GM12878 (cell line): Measurements from ENCODE around the gene COL19A1. TPM values are rescaled to one million over a fixed set of nuclear protein-coding genes. Genes with fewer than 3 reads are reported as not detected.

Experiments used
- CHD2 ChIP-seq: IDR thresholded peaks from 2 replicates; pipeline ENCODE4 v1.6.1; 2011; ENCODE audit warnings: low read depth, low read length, improper control_type of control experiment, borderline replicate concordance
- KAT2A ChIP-seq: conservative IDR thresholded peaks from 2 replicates; pipeline ENCODE4 v1.6.1; 2011; ENCODE audit warnings: low read depth, low read length; ENCODE audit not compliant: control insufficient read depth
- MEF2B ChIP-seq: fragments of 450-650 bp; IDR thresholded peaks from 2 replicates; pipeline ENCODE4 v1.6.1; 2018; ENCODE audit warnings: mild to moderate bottlenecking, moderate library complexity; ENCODE audit not compliant: partially characterized antibody, poor library complexity, severe bottlenecking
- SPI1 ChIP-seq: IDR thresholded peaks from 2 replicates; pipeline ENCODE4 v1.6.1; 2011; ENCODE audit warnings: low read depth, mild to moderate bottlenecking, low read length, moderate library complexity, borderline replicate concordance; ENCODE audit not compliant: insufficient read depth
- ZNF592 ChIP-seq: fragments of 450-650 bp; IDR thresholded peaks from 2 replicates; pipeline ENCODE4 v1.6.1; 2017; ENCODE audit warnings: mild to moderate bottlenecking, moderate library complexity
- ZSCAN29 ChIP-seq: fragments of 450-650 bp; IDR thresholded peaks from 2 replicates; pipeline ENCODE4 v1.6.1; 2017; ENCODE audit warnings: mild to moderate bottlenecking, moderate library complexity
- polyA plus RNA-seq, 11 experiments: library from polyadenylated mRNA; depleted of rRNA in 4 of 11; unstranded in 6 of 11; stranded (reverse) in 5 of 11; fragments of >200 nt; fragmentation: Nextera tagmentation in 4 of 11; fragmentation: Illumina TruSeq in 1 of 11; extraction: Ambion mirVana in 4 of 11; extraction: Trizol in 1 of 11; gene quantifications; 1 replicate in 1 of 11; 2 replicates in 10 of 11; pipeline versions ENCODE4 v1.2.1 to v1.2.3, GENCODE V29; 2011 to 2016; ENCODE audit warnings: inconsistent platforms in 2 of 11, missing spikeins in 2 of 11, low read depth in 1 of 11
- total RNA-seq, 4 experiments: library from RNA; depleted of rRNA in 3 of 4; stranded (reverse); fragments of >200 nt in 3 of 4; fragmentation: Illumina TruSeq in 1 of 4; extraction: Trizol in 1 of 4; gene quantifications; 2 replicates each; pipeline versions ENCODE4 v1.2.1 to v1.2.3, GENCODE V29; 2013 to 2021
- TF ChIP-seq, protein P1 (sequence below): fragments of 150-350 bp; IDR thresholded peaks from 2 replicates; pipeline ENCODE4 v1.6.1; 2016; ENCODE audit warnings: low read depth, low read length

Gene COL19A1
- total and polyA plus RNA-seq, 10 of the 15 experiments (the other 5 are each of a cell fraction or from before 2014, with no cell fraction given), result 1.1 to 13.5 (median 4.1) TPM

DNA sequence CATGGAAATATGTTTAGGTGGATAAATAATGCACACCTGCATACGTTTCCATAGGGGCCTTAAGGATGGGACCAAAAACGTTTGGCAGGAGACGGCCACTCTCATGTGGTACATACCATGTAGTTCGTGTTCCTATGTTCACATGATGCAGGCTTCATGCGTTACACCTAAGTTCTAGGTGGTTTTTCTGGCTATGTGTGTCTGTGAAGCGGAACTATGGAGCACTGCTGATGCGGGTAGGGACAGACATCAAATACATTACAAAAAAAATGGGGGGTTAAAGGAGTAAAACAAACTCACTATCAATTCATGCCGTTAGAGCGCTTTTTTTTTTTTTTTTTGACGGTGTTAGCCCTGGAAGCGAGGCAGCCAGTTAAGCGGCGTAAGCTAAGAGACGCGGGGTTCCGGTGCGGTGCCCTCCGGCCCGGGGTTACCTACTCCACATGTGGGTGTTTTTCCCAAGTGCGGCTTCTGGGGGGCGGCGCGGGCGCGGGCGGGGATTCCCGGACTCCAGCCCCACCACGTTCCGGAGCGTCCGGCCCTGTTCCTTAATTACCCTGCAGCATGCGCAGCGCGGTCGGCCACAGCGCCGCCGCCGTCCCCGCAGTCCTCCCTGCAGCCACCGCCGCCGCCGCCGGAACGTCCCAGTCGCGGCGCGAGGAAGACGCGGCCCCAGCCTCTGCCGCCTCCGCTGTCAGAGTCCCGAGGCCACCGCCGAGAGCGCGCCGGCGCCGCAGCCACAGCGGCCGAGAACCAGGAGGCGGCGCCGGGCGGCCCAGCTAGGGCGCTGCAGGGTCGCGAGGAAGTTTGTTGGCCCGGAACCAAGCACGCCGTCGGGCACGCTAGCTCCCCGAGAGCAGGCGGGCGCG lies 648 bp downstream of the COL19A1 start (continued):
- TF ChIP-seq ZNF592 (no peak), ZSCAN29 (peak; percentile 54; the same call in 1 of the 2 replicates), CHD2 (0 out of 2 replicates have a peak, but pooled peaks have one; percentile 14), MEF2B (no peak), KAT2A (no peak), SPI1 (no peak)
- TF ChIP-seq, protein P1, sequence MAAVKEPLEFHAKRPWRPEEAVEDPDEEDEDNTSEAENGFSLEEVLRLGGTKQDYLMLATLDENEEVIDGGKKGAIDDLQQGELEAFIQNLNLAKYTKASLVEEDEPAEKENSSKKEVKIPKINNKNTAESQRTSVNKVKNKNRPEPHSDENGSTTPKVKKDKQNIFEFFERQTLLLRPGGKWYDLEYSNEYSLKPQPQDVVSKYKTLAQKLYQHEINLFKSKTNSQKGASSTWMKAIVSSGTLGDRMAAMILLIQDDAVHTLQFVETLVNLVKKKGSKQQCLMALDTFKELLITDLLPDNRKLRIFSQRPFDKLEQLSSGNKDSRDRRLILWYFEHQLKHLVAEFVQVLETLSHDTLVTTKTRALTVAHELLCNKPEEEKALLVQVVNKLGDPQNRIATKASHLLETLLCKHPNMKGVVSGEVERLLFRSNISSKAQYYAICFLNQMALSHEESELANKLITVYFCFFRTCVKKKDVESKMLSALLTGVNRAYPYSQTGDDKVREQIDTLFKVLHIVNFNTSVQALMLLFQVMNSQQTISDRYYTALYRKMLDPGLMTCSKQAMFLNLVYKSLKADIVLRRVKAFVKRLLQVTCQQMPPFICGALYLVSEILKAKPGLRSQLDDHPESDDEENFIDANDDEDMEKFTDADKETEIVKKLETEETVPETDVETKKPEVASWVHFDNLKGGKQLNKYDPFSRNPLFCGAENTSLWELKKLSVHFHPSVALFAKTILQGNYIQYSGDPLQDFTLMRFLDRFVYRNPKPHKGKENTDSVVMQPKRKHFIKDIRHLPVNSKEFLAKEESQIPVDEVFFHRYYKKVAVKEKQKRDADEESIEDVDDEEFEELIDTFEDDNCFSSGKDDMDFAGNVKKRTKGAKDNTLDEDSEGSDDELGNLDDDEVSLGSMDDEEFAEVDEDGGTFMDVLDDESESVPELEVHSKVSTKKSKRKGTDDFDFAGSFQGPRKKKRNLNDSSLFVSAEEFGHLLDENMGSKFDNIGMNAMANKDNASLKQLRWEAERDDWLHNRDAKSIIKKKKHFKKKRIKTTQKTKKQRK, result no peak
